Upper lobe of left lung (tissue), 4 donors: ENCODE measurements around the gene NCAM2.

Experiments used
- POLR2A ChIP-seq, 4 donors: fragments of 450-650 bp; IDR thresholded peaks; one replicate each; pipeline ENCODE4 v1.5.1; 2016 to 2017; ENCODE audit warnings: antibody characterized with exemption in 4 of 4, mild to moderate bottlenecking in 2 of 4
- TF ChIP-seq, protein P1 (sequence below), 6 experiments: fragments of 450-650 bp in 4 of 6; fragments of 200-600 bp in 2 of 6; sonication (generic) in 2 of 6; IDR thresholded peaks; one replicate each; pipeline ENCODE4 v1.5.1; 2016 to 2019; ENCODE audit warnings: antibody characterized with exemption in 6 of 6

DNA sequence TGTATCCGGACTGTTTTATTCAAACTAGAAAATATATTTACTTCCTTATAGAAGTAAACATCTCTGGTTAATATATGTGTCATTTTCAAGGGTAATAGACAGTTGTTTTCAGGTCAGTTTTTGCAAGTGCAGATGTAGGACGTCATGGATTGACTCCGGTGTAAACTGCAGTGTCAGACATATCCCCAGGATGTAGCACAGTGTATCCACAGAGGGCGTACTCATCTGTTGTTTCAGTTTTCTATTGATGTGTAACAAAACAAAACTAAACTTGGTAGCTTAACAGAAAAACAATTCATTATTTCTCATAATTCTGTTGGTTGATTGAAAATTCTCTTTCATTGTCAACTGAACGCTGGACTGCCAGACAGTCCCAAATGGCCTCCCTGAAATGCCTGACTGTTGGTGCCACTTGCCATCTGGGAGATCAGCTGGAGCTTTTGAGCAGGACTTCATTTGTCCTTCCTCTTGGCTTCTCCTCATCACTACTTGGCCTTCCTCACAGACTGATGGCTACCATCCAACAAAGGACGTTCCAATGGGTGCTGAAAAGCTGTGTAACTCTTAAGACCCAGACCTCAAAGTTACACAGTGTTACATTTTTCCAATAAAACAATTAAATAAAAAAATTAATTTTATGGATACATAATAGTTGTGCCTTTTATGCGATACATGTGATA, 181.6 kb downstream of the NCAM2 start:
- TF ChIP-seq, protein P1, sequence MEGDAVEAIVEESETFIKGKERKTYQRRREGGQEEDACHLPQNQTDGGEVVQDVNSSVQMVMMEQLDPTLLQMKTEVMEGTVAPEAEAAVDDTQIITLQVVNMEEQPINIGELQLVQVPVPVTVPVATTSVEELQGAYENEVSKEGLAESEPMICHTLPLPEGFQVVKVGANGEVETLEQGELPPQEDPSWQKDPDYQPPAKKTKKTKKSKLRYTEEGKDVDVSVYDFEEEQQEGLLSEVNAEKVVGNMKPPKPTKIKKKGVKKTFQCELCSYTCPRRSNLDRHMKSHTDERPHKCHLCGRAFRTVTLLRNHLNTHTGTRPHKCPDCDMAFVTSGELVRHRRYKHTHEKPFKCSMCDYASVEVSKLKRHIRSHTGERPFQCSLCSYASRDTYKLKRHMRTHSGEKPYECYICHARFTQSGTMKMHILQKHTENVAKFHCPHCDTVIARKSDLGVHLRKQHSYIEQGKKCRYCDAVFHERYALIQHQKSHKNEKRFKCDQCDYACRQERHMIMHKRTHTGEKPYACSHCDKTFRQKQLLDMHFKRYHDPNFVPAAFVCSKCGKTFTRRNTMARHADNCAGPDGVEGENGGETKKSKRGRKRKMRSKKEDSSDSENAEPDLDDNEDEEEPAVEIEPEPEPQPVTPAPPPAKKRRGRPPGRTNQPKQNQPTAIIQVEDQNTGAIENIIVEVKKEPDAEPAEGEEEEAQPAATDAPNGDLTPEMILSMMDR (IDR thresholded peaks at IDR 0.05), result no peak
- TF ChIP-seq POLR2A (IDR thresholded peaks at IDR 0.05), result no peak
